CD14-positive monocyte (primary cell): ENCODE results near the gene ARID2. TPM values are rescaled to one million over a fixed set of nuclear protein-coding genes. Genes with fewer than 3 reads are reported as not detected.

ENCODE experiments used
- DNase-seq, 3 donors: peaks; one replicate each; pipeline ENCODE4 v3.0.0-alpha.2; 2011 to 2022
- H2AFZ ChIP-seq: 2 replicates; pipeline ENCODE4 v1.6.0; 2012; ENCODE audit warnings: mild to moderate bottlenecking, low read depth, low read length, inconsistent platforms; ENCODE audit not compliant: insufficient read depth, poor library complexity, severe bottlenecking
- H3K27ac ChIP-seq, 2 donors: 1 replicate in 1 of 2; 2 replicates in 1 of 2; pipeline ENCODE4 v1.5.1; 2012 to 2013; ENCODE audit warnings: low read length in 2 of 2, control low read depth in 1 of 2, inconsistent platforms in 1 of 2, low read depth in 1 of 2, mild to moderate bottlenecking in 1 of 2
- H3K27me3 ChIP-seq, 2 donors: one replicate each; pipeline versions ENCODE4 v1.6.0 to v1.6.1; 2011 to 2013; ENCODE audit warnings: low read length in 2 of 2; ENCODE audit not compliant: control insufficient read depth in 2 of 2, insufficient read depth in 2 of 2
- H3K36me3 ChIP-seq, 2 donors: replicated peaks in 1 of 2; 1 replicate in 1 of 2; 2 replicates in 1 of 2; pipeline versions ENCODE4 v1.5.1 to v1.6.1; 2012 to 2013; ENCODE audit warnings: low read length in 2 of 2, control low read depth in 1 of 2, inconsistent platforms in 1 of 2, mild to moderate bottlenecking in 1 of 2; ENCODE audit not compliant: insufficient read depth in 2 of 2, control insufficient read depth in 1 of 2
- H3K4me1 ChIP-seq, 2 donors: 1 replicate in 1 of 2; 2 replicates in 1 of 2; pipeline versions ENCODE4 v1.5.1 to v1.6.1; 2012 to 2013; ENCODE audit warnings: low read length in 2 of 2, control low read depth in 1 of 2, inconsistent platforms in 1 of 2, mild to moderate bottlenecking in 1 of 2, moderate library complexity in 1 of 2; ENCODE audit not compliant: insufficient read depth in 2 of 2, control insufficient read depth in 1 of 2
- H3K4me2 ChIP-seq: replicated peaks from 2 replicates; pipeline ENCODE3; 2012; ENCODE audit warnings: low read length, moderate library complexity, mild to moderate bottlenecking; ENCODE audit not compliant: poor library complexity, severe bottlenecking; ENCODE audit errors: extremely low read depth
- H3K4me3 ChIP-seq, 3 experiments: fragments of 200-600 bp in 1 of 3; sonication (generic) in 1 of 3; replicated peaks in 1 of 3; 1 replicate in 2 of 3; 2 replicates in 1 of 3; pipeline ENCODE4 v1.5.1; 2011 to 2013; ENCODE audit warnings: low read length in 3 of 3, mild to moderate bottlenecking in 3 of 3, control low read depth in 2 of 3, low read depth in 2 of 3, inconsistent platforms in 1 of 3, moderate library complexity in 1 of 3
- H3K79me2 ChIP-seq: 2 replicates; pipeline ENCODE4 v1.6.0; 2012; ENCODE audit warnings: mild to moderate bottlenecking, control low read depth, inconsistent platforms, low read length, moderate library complexity; ENCODE audit not compliant: insufficient read depth
- H3K9ac ChIP-seq: 2 replicates; pipeline ENCODE4 v1.6.0; 2017; ENCODE audit warnings: low read length, mild to moderate bottlenecking; ENCODE audit not compliant: insufficient read depth, poor library complexity, severe bottlenecking
- H3K9me3 ChIP-seq, 2 donors: replicated peaks in 1 of 2; 1 replicate in 1 of 2; 2 replicates in 1 of 2; pipeline versions ENCODE4 v1.5.1 to v1.6.1; 2012 to 2013; ENCODE audit warnings: low read length in 2 of 2, control low read depth in 1 of 2; ENCODE audit not compliant: control insufficient read depth in 1 of 2, insufficient read depth in 1 of 2
- H4K20me1 ChIP-seq: 2 replicates; pipeline ENCODE4 v1.6.0; 2012; ENCODE audit warnings: mild to moderate bottlenecking, low read length, control low read depth, moderate library complexity; ENCODE audit not compliant: insufficient read depth
- H3K27ac Mint-ChIP-seq, 7 donors: one replicate each; pipeline ENCODE4 v1.8.0; 2020; ENCODE audit warnings: mild to moderate bottlenecking in 7 of 7, mixed read lengths in 7 of 7, moderate library complexity in 6 of 7, inconsistent platforms in 2 of 7
- H3K27me3 Mint-ChIP-seq, 3 donors: one replicate each; pipeline ENCODE4 v1.8.0; 2021 to 2022; ENCODE audit warnings: low read depth in 3 of 3, mild to moderate bottlenecking in 3 of 3, mixed read lengths in 3 of 3, moderate library complexity in 3 of 3, inconsistent platforms in 1 of 3
- H3K36me3 Mint-ChIP-seq, 2 donors: one replicate each; pipeline ENCODE4 v1.8.0; 2020; ENCODE audit warnings: mixed read lengths in 2 of 2, inconsistent platforms in 1 of 2, mild to moderate bottlenecking in 1 of 2
- H3K4me1 Mint-ChIP-seq: one replicate; pipeline ENCODE4 v1.8.0; 2020; ENCODE audit warnings: mild to moderate bottlenecking, mixed read lengths
- H3K4me3 Mint-ChIP-seq, 2 donors: one replicate each; pipeline ENCODE4 v1.8.0; 2020; ENCODE audit warnings: mild to moderate bottlenecking in 2 of 2, mixed read lengths in 2 of 2, moderate library complexity in 1 of 2
- H3K9me3 Mint-ChIP-seq, 7 donors: one replicate each; pipeline ENCODE4 v1.8.0; 2020 to 2022; ENCODE audit warnings: mixed read lengths in 7 of 7, mild to moderate bottlenecking in 6 of 7, moderate library complexity in 6 of 7, inconsistent platforms in 2 of 7
- WGBS: methylation state at CpG from one replicate; pipeline ENCODE4 v1.1.5; 2013; ENCODE audit warnings: missing lambda C conversion rate; ENCODE audit not compliant: insufficient coverage; 5-methylcytosine and 5-hydroxymethylcytosine counted together
- intact Hi-C, 2 donors: fragments of 100-400 bp; cut with micrococcal nuclease; formaldehyde crosslinking; loops; one replicate each; pipeline versions ENCODE4 v1.15.0 to v1.15.1; 2023
- polyA plus RNA-seq, 3 donors: library from polyadenylated mRNA; depleted of rRNA in 1 of 3; unstranded in 2 of 3; stranded (reverse) in 1 of 3; fragments of 300-500 nt in 2 of 3; fragments of >200 nt in 1 of 3; fragmentation: Illumina TruSeq in 2 of 3; gene quantifications; 1 replicate in 2 of 3; 2 replicates in 1 of 3; pipeline ENCODE4 v1.2.3, GENCODE V29; 2012 to 2021
- TF ChIP-seq, protein P1 (sequence below): fragments of 200-600 bp; IDR thresholded peaks from one replicate; pipeline ENCODE4 v1.8.0; 2022; ENCODE audit warnings: antibody characterized with exemption, mild to moderate bottlenecking

Gene ARID2
- polyA plus RNA-seq, 3 donors: 3.0 to 8.0 (median 4.7) TPM

DNA sequence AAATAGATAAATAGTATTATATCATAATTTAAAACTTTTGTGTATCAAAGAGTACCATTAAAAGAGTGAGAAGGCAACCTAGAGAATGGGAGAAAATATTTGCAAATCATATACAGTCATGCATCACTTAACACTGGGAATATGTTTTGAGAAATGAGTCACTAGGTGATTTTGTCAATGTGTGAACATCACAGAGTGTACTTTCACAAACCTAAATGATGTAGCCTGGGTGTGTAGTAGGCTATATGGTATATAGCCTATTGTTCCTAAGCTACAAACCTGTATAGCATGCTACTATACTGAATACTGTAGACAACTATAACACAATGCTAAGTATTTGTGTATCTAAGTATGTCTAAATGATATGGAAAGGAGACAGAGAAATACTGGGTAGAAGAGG, 48.0 kb upstream of the ARID2 start:
- H3K27ac ChIP-seq: no peak overlapping the region
- no peaks in the 10 kb centered on the region for H4K20me1 ChIP-seq
- H3K27me3 ChIP-seq: no peaks in the 10 kb centered on the region
- DNase-seq: no peak
- no peaks in the 10 kb centered on the region for H3K4me1 Mint-ChIP-seq
- intact Hi-C loops: no loop called here
- no peaks in the 10 kb centered on the region for H3K9me3 ChIP-seq
- H3K36me3 Mint-ChIP-seq: no peaks in the 10 kb centered on the region
- TF ChIP-seq, protein P1, sequence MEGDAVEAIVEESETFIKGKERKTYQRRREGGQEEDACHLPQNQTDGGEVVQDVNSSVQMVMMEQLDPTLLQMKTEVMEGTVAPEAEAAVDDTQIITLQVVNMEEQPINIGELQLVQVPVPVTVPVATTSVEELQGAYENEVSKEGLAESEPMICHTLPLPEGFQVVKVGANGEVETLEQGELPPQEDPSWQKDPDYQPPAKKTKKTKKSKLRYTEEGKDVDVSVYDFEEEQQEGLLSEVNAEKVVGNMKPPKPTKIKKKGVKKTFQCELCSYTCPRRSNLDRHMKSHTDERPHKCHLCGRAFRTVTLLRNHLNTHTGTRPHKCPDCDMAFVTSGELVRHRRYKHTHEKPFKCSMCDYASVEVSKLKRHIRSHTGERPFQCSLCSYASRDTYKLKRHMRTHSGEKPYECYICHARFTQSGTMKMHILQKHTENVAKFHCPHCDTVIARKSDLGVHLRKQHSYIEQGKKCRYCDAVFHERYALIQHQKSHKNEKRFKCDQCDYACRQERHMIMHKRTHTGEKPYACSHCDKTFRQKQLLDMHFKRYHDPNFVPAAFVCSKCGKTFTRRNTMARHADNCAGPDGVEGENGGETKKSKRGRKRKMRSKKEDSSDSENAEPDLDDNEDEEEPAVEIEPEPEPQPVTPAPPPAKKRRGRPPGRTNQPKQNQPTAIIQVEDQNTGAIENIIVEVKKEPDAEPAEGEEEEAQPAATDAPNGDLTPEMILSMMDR: no peak
- H3K9ac ChIP-seq: no peak overlapping the region
- no peak overlapping the region for H3K4me2 ChIP-seq
- no peak overlapping the region for H3K27ac Mint-ChIP-seq
- H3K4me3 Mint-ChIP-seq: no peak overlapping the region
- no peak overlapping the region for H2AFZ ChIP-seq
- H3K36me3 ChIP-seq: no peaks in the 10 kb centered on the region
- no peak overlapping the region for H3K4me3 ChIP-seq
- peaks cover 0 to 2% (median 0%) of the 10 kb centered on the region in 7 donors for H3K9me3 Mint-ChIP-seq
- H3K79me2 ChIP-seq: no peaks in the 10 kb centered on the region
- peaks cover 0 to 2% (median 0%) of the 10 kb centered on the region in 3 donors for H3K27me3 Mint-ChIP-seq
- H3K4me1 ChIP-seq: no peaks in the 10 kb centered on the region

DNA sequence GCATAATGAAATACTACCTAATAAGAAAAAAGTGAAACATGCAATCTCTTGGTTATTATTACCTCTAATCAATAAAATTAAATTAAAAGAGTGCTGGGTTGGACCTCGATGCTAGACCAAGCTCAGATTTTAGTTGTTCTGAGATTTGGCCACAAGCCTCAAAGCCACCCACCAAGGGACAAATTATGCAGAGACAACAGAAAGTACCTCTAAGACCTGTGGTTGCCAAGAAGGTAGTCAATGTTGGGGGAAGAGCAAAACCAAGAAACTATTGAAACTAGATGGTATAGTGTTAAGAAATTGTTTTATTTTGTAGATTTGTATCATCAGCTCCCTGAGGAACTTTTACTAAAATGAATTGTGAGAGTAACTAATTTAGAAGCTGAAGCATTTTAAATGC, 43.8 kb upstream of the ARID2 start:
- H3K4me3 Mint-ChIP-seq: no peak overlapping the region
- intact Hi-C loops: no loop called here

More for the DNA sequence above, 43.8 kb upstream of the ARID2 start:
- Histone ChIP-seq H3K27me3 (no peaks in the 10 kb centered on the region), H3K9me3 (no peaks in the 10 kb centered on the region), H3K27ac (no peak overlapping the region), H3K79me2 (no peaks in the 10 kb centered on the region), H4K20me1 (no peaks in the 10 kb centered on the region), H3K4me3 (no peak overlapping the region), H3K9ac (no peak overlapping the region), H3K4me1 (no peaks in the 10 kb centered on the region), H3K36me3 (no peaks in the 10 kb centered on the region), H3K4me2 (no peak overlapping the region), H2AFZ (no peak overlapping the region)
- peaks cover 0 to 2% (median 1%) of the 10 kb centered on the region in 3 donors for H3K27me3 Mint-ChIP-seq
- no CpG with 5 or more reads among the region's 1 CpG for WGBS
- H3K27ac Mint-ChIP-seq: no peak overlapping the region
- TF ChIP-seq, protein P1: no peak
- no peaks in the 10 kb centered on the region for H3K4me1 Mint-ChIP-seq
- no peaks in the 10 kb centered on the region for H3K9me3 Mint-ChIP-seq
- H3K36me3 Mint-ChIP-seq: no peaks in the 10 kb centered on the region
- no peak for DNase-seq
